ENCODE results near the gene SLC2A4RG.

GRCh38 chr20:63754008-63754407, 14.4 kb downstream of the SLC2A4RG start:
- no peak for TF ChIP-seq CTCF (IDR thresholded peaks at IDR 0.05)
- no peak for TF ChIP-seq POLR2A (IDR thresholded peaks at IDR 0.05)
